Measurements from ENCODE around the gene COA6. TPM values are rescaled to one million over a fixed set of nuclear protein-coding genes. Genes with fewer than 3 reads are reported as not detected.

Gene COA6
- polyA plus RNA-seq (2011; rRNA removed) (56.9 and 102 TPM in 2 replicates), polyA plus RNA-seq (2017; fragmentation: RNase III; extraction: RNeasy Plus Mini Kit Qiagen cat#74134 plus additional on column Dnase treatment) (133 to 134 TPM (median 133 TPM) in 3 replicates), polyA minus RNA-seq (2011; rRNA and poly(A)+ RNA removed) (7.8 and 7.9 TPM in 2 replicates)
- 63.2 and 78.6 TPM in 2 replicates for polyA plus RNA-seq (2012; cell fraction: cytosol; rRNA removed)
- 21.3 and 28.0 TPM in 2 replicates for polyA plus RNA-seq (2012; cell fraction: nucleus; rRNA removed)

- Histone ChIP-seq H3K4me3 (peak within 1 kb of the TSS; percentile 66), H3K4me1 (peaks cover 38% of the 10 kb centered on the region), H3K9me3 (no peaks in the 10 kb centered on the region), H3K4me2 (peak within 1 kb of the TSS; percentile 88), H3K27ac (peak within 1 kb of the TSS; percentile 95 to 99)
- ChIA-PET CTCF (interaction anchor here (0.6 to 1.8 kb wide), 5 partner anchors 9 to 1092 kb away, joined by 3 to 8 read pairs (median 4); no protein-coding TSS in a partner anchor), POLR2A (interaction anchor here (0.6 to 1.6 kb wide), 9 partner anchors 9 to 1244 kb away, joined by 3 to 10 read pairs (median 4); partner anchors contain the start of gene TARBP1)
- FAIRE-seq (peak; percentile 46), ATAC-seq (peak; percentile 97 to 98), DNase-seq (ENCODE audit: low read depth in 1 of 2, low spot score in 1 of 2) (peak; percentile 89 to 98)
- 1% methylated on average over 62 of the region's 62 CpGs for WGBS (ENCODE audit: missing lambda C conversion rate)
- TF ChIP-seq CBX8 (IDR thresholded peaks at IDR 0.05): no peak
- TF ChIP-seq NFE2L2 (conservative IDR thresholded peaks at IDR 0.05; ENCODE audit: low read length): no peak
- peak; percentile 68 for TF ChIP-seq PHF8 (IDR thresholded peaks at IDR 0.05; ENCODE audit: borderline replicate concordance, low read depth)
- TF ChIP-seq SREBF2 (IDR thresholded peaks at IDR 0.05): no peak
- TF ChIP-seq MYC (IDR thresholded peaks at IDR 0.05; ENCODE audit: borderline replicate concordance, low read length): peak; percentile 69; the same call in 1 of the 2 replicates
- TF ChIP-seq MAFK (IDR thresholded peaks at IDR 0.05; ENCODE audit: partially characterized antibody): no peak
- TF ChIP-seq ESRRA (IDR thresholded peaks at IDR 0.05; ENCODE audit: borderline replicate concordance, low read length): peak; percentile 30; the same call in 1 of the 2 replicates
- peak; percentile 15 to 23; a peak in 1 of 5 replicates for TF ChIP-seq RAD21 (conservative IDR thresholded peaks at IDR 0.05 in 1 of 2, IDR thresholded peaks at IDR 0.05 in 1 of 2)
- TF ChIP-seq HES2 (IDR thresholded peaks at IDR 0.05): no peak
- peak; percentile 91 for TF ChIP-seq MAX (IDR thresholded peaks at IDR 0.05)
- no peak for TF ChIP-seq RCOR1 (IDR thresholded peaks at IDR 0.05; ENCODE audit: low read depth, low read length)
- no peak for TF ChIP-seq FOXS1 (CRISPR knock-in tag; IDR thresholded peaks at IDR 0.05)
- peak; percentile 45 for TF ChIP-seq USF2 (IDR thresholded peaks at IDR 0.05)
- no peak; the same call in 1 of the 2 replicates for TF ChIP-seq PBX3 (IDR thresholded peaks at IDR 0.05)
- peak; percentile 66 for TF ChIP-seq CHD2 (IDR thresholded peaks at IDR 0.05; ENCODE audit: low read length, partially characterized antibody)
- peak; percentile 27; the same call in 2 of the 3 replicates for TF ChIP-seq SMC3 (IDR thresholded peaks at IDR 0.05)
- no peak for TF ChIP-seq FOSL2 (IDR thresholded peaks at IDR 0.05)
- peak; percentile 17; the same call in 1 of the 2 replicates for TF ChIP-seq FOSL2 (CRISPR knock-in tag; IDR thresholded peaks at IDR 0.05)
- TF ChIP-seq FOSB (CRISPR knock-in tag; IDR thresholded peaks at IDR 0.05): 0 out of 2 replicates have a peak, but pooled peaks have one; percentile 60
- no peak for TF ChIP-seq GATA3 (IDR thresholded peaks at IDR 0.05; ENCODE audit: borderline replicate concordance)
- TF ChIP-seq REST (IDR thresholded peaks at IDR 0.05): peak; percentile 50
- no peak for TF ChIP-seq HDAC2 (IDR thresholded peaks at IDR 0.05)
- TF ChIP-seq BCL3 (IDR thresholded peaks at IDR 0.05): peak; percentile 86; the same call in 2 of the 3 replicates
- no peak for TF ChIP-seq CTCF (IDR thresholded peaks at IDR 0.05)
- peak; percentile 86 for TF ChIP-seq KDM5A (IDR thresholded peaks at IDR 0.05)
- no peak for TF ChIP-seq TP53 (CRISPR knock-in tag; IDR thresholded peaks at IDR 0.05)
- TF ChIP-seq EHF (CRISPR knock-in tag; IDR thresholded peaks at IDR 0.05): no peak
- TF ChIP-seq POLR2A (IDR thresholded peaks at IDR 0.05; ENCODE audit: low read length): peak; percentile 91
- no peak for TF ChIP-seq CEBPB (IDR thresholded peaks at IDR 0.05)
- TF ChIP-seq BHLHE40 (IDR thresholded peaks at IDR 0.05; ENCODE audit: low read depth, low read length): 0 out of 2 replicates have a peak, but pooled peaks have one; percentile 19
- TF ChIP-seq ZFP36 (IDR thresholded peaks at IDR 0.05; ENCODE audit: borderline replicate concordance, partially characterized antibody): no peak
Measured at GRCh38 chr1:234373064-234373958, at the start of gene COA6. TSS of gene COA6 (plus strand) at chr1:234373456. CDS start at chr1:234373467, 11 bp downstream.
